ENCODE results near the gene LRRFIP1.

- TF ChIP-seq, protein P1, sequence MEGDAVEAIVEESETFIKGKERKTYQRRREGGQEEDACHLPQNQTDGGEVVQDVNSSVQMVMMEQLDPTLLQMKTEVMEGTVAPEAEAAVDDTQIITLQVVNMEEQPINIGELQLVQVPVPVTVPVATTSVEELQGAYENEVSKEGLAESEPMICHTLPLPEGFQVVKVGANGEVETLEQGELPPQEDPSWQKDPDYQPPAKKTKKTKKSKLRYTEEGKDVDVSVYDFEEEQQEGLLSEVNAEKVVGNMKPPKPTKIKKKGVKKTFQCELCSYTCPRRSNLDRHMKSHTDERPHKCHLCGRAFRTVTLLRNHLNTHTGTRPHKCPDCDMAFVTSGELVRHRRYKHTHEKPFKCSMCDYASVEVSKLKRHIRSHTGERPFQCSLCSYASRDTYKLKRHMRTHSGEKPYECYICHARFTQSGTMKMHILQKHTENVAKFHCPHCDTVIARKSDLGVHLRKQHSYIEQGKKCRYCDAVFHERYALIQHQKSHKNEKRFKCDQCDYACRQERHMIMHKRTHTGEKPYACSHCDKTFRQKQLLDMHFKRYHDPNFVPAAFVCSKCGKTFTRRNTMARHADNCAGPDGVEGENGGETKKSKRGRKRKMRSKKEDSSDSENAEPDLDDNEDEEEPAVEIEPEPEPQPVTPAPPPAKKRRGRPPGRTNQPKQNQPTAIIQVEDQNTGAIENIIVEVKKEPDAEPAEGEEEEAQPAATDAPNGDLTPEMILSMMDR (IDR thresholded peaks at IDR 0.05): no peak
- TF ChIP-seq, protein P2, sequence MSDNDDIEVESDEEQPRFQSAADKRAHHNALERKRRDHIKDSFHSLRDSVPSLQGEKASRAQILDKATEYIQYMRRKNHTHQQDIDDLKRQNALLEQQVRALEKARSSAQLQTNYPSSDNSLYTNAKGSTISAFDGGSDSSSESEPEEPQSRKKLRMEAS (IDR thresholded peaks at IDR 0.05; ENCODE audit: low read depth): no peak
- no peak for TF ChIP-seq POLR2AphosphoS5 (IDR thresholded peaks at IDR 0.05; ENCODE audit: low read depth, low read length)
- no peak for TF ChIP-seq CHD2 (IDR thresholded peaks at IDR 0.05; ENCODE audit: low read length, partially characterized antibody)
- TF ChIP-seq SIN3A (IDR thresholded peaks at IDR 0.05; ENCODE audit: borderline replicate concordance, low read depth, low read length): no peak
- TF ChIP-seq FOXM1 (IDR thresholded peaks at IDR 0.05; ENCODE audit: low read depth): no peak
- no peak for TF ChIP-seq ELF1 (IDR thresholded peaks at IDR 0.05)
- no peak for TF ChIP-seq EP300 (IDR thresholded peaks at IDR 0.05; ENCODE audit: borderline replicate concordance in 1 of 2, low read depth in 1 of 2, low read length in 1 of 2)
- TF ChIP-seq PBX3 (IDR thresholded peaks at IDR 0.05): no peak
Measured at GRCh38 chr2:237636578-237636977, 9.2 kb downstream of the LRRFIP1 start.

Measured in SK-N-SH (cell line).